HG03159 (cell line): Measurements from ENCODE around the gene ARHGEF3.
A peak's percentile ranks its signal among the peaks of the same experiment; 100 is the strongest.
"Not testable (repeated sequence)": the region's sequence is repeated elsewhere in the genome, so short reads cannot be mapped to it uniquely, and the experiment has no call there.

ENCODE experiments used
- ATAC-seq: cut with Tn5 transposase; IDR thresholded peaks from one replicate; pipeline ENCODE4 v1.9.1; 2021; ENCODE audit warnings: mild to moderate bottlenecking, moderate library complexity; ENCODE audit not compliant: unreplicated experiment

The ARHGEF3 gene

DNA sequence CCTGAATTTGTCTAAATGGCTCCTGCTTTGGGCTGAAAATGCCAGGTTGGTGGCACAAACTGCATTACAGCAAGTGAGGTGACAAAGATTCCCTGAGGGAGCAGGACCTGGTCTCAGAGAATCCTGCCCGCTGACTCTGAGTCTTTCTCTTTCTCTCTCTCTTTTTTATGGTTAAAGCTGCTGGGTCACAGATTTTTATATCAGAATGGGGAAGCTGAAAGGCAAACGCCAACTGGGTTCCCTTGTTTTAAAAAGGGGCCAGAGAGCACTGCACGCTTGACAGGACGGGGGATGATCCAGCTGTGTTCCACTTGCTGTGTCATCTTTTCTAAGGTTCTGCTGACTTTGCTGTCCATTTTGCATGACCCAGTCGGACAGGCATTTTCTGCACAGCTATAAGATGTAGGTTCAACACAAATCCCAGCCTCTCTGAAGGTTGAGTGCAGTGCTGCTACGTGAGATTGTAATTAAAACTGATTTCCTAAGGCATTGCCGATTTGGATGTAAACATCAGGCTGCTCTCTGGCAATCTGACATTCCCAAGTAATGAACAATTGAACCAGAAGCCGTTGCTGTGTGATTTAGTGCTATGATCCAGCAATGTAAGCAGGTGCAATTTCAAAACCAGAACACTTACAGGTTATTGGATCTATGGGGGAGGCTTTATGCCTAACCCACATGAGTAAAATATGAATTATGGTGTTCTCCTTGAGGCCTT is 25.8 kb downstream of the ARHGEF3 start:
- no peak for ATAC-seq

GRCh38 chr3:56775445-56775837 is 26.3 kb downstream of the ARHGEF3 start:
- ATAC-seq = no peak

DNA sequence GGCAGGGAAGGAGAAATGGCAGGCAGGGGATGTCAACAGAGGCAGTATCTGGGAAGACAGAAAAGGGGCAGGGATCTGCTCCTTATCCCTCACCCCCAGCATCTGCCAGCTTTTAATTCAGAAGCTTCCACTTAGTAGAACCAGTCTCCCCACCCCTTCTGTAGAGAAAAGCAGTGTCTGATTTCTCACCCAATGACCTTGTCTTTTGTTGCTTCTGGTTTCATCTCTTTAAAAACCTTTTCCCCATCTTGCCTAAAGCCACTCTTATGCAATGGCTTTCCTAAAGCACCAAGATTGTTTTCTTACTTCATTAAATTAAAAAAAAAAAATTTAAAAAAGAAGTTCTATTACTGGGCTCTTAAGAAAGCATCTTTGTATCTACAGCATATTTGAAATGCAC is 27.8 kb downstream of the ARHGEF3 start:
- ATAC-seq = no peak

DNA sequence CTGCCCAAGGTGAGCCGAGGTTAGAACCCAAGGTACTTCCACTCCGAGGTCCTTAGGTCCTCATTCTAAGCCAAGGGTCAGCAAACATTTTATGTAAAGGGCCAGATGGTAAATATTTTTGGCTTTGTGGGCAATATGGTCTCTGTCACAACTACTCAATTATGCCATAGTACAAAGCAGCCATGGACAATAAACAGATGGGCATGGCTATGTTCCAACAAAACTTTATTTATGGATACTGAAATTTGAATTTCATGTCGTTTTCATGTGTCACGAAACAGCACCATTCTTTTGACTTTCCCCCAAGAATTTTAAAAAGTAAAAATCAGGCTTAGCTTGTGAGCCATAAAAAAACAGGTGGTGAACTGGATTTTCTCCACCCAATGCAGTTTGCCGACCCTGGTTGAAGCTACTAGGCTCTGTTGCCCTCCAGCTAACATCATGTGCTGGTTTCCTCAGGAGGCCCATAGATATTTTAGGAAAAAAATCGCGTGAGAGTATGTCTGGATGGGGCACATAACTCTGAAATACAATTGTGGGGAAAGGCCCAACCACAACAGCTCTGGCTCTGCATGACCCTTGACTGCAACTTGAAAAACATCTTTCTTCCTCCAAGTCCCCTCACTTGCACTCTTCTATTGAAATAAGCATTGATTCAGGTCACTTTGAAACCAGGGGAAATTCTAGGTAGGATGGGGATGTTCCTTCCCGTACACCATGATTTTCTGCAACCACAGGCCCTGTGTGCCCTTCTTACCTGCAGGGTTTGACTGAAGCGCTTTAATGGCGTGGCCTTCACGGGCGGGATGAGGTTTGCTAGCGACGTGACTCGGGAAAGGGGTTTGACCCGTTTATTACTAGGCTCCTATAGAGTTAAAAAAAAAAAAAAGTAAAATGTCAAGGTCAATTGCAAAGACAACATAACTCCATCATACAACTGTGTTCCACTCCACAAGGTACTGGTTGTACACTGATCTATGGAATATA is 28.5 kb downstream of the ARHGEF3 start:
- no peak for ATAC-seq

- ATAC-seq = no peak
Measured at GRCh38 chr3:56771376-56771775, 30.4 kb downstream of the ARHGEF3 start.

- no peak for ATAC-seq
Measured at GRCh38 chr3:56769116-56769707, 32.5 kb downstream of the ARHGEF3 start.

GRCh38 chr3:56764904-56765547 is 36.7 kb downstream of the ARHGEF3 start:
- no peak for ATAC-seq

DNA sequence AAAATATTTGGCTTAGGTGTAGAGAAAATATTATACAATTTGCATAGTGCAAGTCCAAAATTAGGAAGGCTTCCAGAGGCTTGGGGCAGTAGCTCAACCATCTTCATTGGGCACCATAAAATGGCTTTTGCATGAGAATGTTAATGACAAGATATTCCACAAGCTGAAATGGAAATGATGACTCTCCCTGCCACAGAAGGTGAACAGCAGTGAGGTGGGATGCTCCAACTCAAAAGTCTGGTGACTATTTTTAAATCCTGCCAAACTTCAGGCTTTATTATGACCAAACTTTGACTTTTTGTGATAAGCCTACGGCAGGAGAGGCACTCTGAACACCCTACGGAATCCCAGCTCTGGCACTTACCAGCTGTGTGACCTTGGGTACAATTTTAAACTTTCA is 37.6 kb downstream of the ARHGEF3 start:
- ATAC-seq = no peak

DNA sequence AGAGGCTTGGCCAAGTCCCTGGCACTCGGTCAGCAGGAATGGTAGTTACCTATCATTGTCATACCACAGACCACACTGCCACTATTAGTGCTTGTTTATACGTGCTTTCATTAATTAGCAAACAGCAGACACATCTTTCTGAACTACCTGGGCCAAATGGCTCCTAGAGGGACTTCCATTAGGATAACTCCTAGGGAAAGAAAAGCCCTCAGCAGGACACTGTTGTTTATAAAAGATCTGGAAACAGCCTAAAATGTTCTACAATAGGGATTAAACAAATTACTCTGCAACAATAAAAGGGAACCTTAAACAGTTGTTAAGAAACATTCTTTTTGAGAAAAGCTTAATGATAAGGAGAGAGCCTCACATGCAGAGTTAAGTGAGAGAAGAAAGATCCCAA is 38.5 kb downstream of the ARHGEF3 start:
- no peak for ATAC-seq

GRCh38 chr3:56762718-56763117 is 39.0 kb downstream of the ARHGEF3 start:
- ATAC-seq = no peak

GRCh38 chr3:56761887-56762651 is 39.7 kb downstream of the ARHGEF3 start:
- no peak for ATAC-seq

- no peak for ATAC-seq
Measured at GRCh38 chr3:56761023-56761422, 40.7 kb downstream of the ARHGEF3 start.

DNA sequence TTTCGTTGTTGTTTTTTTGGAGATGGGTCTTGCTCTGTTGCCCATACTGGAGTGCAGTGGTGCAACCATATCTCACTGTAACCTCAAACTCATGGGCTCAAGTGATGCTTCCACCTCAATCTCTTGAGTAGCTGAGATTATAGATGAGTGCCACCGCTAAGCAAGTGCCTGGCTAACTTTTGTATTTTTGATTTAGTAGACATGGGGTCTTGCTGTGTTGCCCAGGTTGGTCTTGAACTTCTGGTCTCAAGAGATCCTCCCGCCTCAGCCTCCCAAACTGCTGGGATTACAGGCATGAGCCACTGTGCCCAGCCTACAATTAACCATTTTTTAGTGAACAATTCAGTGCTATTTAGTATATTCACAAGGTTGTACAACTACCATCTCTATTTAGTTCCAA is 42.2 kb downstream of the ARHGEF3 start:
- no peak for ATAC-seq

DNA sequence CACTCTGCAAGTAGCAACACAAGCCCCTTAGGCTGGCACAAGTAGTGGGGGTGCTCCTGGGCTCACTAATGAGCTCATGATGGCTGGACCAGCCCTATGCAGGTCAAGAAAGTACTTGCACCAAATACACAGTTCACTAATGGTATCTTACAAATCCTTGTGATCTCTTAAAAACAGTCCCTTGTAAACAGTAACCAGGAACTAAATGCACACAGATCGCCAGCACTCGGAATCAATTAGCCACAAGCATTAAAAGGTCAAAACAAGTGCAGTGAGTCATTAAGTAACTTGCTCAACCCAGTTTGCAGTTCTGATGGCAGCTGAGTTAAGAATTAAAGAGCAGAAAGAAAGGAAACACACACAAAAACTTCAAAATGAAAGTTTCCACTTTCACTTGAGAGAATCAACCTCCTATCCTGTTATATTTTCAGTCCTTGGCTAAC is 43.2 kb downstream of the ARHGEF3 start:
- peak; percentile 83 for ATAC-seq

DNA sequence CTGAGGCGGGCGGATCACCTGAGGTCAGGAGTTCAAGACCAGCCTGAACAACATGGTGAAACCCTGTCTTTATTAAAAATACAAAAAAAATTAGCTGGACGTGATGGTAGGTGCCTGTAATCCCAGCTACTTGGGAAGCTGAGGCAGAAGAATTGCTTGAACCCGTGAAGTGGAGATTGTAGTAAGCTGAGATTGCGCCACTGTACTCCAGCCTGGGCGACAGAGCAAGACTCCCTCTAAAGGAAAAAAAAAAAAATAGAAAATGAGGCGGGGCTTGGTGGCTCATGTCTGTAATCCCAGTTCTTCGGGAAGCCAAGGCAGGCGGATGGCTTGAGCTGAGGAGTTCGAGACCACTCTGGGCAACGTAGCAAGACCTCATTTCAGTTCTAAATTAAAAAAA is 43.7 kb downstream of the ARHGEF3 start:
- not testable (repeated sequence) for ATAC-seq

DNA sequence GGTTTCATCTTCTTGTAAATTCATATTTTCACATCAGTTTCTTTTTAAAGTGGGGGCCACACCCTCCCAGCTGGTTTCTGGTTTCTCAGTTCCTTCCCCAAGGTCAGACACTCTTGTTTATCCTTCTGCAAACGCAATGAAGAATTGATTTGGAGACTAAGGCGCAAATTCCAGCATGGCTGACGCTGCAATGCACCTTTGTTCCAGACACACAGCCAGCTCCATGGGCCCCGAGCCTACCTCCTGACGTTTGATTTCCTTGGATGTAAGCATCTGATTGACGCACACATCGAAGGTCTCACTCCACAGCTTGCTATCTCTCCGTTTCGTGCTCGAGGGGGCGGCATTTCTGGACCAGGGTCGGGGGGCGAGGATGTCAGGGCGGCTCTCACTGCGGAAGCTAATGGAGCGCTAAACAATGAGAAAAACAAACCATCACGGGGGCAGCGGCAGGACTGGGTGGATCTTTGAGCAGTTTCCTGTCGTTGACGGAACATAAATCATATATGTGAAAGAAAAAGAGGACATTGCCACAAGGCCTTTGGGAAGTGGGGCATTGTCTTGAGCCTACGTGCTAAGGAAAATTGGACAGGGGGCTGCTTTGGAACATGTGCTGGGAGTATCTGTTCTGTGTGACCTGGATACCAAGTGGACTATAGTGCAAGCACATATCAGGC is 46.9 kb downstream of the ARHGEF3 start:
- ATAC-seq = no peak

- ATAC-seq = peak; percentile 73
Measured at GRCh38 chr3:56753206-56753820, 48.4 kb downstream of the ARHGEF3 start.

GRCh38 chr3:56751056-56751707 is 50.6 kb downstream of the ARHGEF3 start:
- no peak for ATAC-seq
